ENCODE results near the gene INTS1. TPM values are rescaled to one million over a fixed set of nuclear protein-coding genes. Genes with fewer than 3 reads are reported as not detected.
A peak's percentile ranks its signal among the peaks of the same experiment; 100 is the strongest.

INTS1 gene
- total RNA-seq, 2 donors from 2014 or later = 26.9 to 42.4 TPM

DNA sequence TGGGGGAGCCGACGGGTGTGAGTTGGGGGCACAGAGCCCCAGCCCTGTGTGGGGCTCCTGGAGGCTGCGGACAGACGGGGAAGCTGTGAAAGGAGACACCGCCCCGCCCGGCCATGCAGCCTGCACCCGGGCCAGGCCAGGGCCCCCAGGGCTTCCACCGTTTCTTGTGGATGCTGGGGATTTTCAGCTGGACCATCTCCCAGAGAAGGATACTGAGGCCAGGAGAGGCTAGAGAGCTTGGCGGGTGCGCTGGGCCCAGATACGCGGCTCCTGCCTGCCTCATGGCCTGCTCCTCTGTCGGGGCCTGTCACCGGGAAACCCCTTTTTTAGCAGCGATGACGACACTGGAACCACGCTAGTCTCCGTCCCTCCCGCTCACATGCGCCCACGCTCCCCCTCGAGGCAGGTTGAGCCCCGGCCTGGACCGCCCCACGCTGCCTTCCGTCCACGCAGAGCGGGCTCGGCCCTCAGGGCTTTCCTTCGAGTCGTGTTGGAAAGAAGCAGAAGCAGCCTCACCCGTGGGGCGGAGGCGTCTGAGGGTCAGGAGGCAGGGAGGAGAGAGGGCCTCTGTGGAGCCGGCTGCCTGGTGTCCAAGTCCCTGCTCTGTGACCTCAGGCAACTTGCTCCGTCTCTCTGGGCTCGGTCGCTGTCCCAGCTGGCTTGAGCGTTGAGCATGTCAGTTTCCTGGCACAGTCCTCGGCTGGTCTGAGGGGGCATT lies 40.1 kb upstream of the INTS1 start:
- intact Hi-C loops (cut with DNase I) = no loop called here
- ATAC-seq = peak; percentile 1 to 11
- DNase-seq = no peak

DNA sequence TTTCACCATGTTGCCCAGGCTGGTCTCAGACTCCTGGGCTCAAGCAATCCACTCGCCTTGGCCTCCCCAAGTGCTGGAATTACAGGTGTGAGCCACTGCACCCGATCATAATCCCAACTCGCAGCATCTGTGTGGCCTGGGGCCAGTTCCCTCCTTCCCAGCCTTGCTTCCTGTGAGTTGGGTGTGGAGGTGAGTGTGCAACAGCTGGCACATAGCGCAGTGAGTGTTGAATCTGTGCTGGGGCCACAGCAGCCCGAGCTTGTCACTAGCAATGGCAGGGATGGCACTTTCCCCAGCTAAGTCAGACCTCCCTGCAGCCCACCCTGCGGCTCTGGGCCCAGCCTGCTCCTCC lies 39.6 kb upstream of the INTS1 start:
- no peak for ATAC-seq
- intact Hi-C loops (cut with DNase I) = no loop called here
- no peak for DNase-seq

DNA sequence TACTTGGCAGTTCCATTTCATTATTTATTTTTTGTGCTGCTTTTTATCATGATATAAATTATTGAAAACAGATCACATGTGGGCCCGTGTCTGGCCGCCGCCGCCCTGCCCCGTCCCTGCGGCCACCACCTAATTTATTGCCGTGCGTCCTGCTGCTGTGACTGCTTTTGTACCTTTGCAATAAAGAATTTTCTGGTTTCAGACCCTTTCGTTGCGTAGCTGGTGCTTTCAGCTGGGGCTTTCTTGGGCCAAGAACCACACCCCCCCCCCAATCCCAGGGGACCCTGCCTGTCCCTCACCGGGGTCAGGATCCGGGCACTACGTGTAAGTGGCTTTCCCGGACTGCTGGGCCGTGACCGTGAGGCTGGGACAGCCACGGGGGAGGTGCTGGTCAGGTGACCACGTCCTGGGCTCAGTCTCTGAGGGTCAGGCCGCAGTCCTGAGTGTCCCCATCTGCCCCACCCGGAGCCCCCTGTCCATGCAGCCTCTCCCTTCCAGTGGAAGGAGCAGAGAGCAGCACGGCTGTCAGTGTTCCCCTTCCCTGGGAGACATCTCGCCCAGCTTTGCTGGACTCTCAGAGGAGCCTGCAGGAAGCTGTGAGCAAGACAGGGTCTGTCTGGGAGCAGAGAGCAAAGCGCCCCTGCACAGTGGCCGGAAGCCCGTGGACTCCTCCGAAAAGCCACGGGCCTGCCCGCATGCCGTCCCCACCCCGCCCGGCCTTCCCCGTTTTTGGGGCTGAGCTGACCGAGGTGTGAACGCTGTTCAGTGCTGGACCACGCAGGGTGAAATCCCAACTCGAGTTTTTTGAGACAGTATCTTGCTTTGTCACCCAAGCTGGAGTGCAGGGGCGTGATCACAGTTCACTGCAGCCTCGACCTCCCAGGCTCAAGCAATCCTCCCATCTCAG lies 38.9 kb upstream of the INTS1 start:
- intact Hi-C loops (cut with DNase I) = no loop called here
- DNase-seq (no peak), ATAC-seq (no peak)

DNA sequence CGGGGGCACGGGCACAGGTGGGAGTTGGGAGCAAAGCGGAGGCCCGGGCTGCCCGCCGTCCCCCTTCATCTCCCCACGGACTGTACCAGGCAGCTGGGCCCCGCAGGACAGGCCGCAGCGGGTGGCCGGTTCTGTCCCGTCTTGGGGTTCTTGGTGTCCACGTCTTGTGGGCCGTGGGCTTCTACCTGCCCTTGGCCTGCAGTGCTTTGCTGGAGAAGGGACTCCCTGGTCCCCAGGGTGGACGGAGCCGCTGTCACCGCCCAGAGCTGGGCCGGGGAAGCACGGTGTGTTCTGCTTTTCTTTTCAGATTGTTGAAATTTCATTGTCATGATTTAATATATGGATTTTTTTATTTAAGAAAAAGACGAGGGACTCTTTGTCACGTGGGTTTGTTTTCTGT lies 38.1 kb upstream of the INTS1 start:
- intact Hi-C loops (cut with DNase I) = no loop called here
- no peak for DNase-seq
- no peak for ATAC-seq

DNA sequence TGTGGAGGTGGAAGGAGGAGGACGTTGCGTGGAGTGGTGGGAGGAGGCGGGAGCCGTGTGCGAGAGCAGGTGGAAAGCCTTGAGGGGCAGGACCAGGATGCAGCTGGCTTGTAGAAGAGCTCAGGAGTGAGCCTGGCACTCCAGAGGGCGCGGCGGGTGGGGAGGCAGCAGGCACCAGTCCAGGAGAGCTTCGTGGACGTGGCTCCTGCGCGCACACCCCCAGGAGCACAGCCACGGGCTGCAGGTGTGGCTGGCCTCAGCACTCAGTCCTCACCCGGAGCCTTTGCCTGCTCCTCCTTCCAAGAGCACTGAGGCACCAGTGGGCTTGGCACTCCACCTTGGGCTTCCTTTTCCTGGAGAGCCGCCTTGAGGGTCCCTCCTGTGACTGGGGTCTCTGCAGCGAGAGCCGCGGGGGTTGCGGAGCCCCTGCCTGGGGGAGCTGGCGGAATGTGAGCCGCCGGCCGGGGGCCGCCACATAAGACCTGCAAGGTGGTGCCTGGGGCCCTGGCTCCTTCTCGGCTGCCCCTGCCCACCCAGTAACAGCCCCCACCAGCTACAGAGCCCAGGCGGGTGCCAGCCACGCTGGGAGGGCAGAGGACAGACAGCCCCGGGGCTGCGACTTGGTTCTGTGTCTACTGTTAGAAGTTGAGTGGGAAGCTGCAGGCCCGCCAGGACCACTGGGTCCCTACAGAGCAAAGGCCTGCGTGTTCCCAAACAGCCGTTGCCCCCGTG lies 37.4 kb upstream of the INTS1 start:
- no peak for DNase-seq
- intact Hi-C loops (cut with DNase I) = no loop called here
- no peak for ATAC-seq

DNA sequence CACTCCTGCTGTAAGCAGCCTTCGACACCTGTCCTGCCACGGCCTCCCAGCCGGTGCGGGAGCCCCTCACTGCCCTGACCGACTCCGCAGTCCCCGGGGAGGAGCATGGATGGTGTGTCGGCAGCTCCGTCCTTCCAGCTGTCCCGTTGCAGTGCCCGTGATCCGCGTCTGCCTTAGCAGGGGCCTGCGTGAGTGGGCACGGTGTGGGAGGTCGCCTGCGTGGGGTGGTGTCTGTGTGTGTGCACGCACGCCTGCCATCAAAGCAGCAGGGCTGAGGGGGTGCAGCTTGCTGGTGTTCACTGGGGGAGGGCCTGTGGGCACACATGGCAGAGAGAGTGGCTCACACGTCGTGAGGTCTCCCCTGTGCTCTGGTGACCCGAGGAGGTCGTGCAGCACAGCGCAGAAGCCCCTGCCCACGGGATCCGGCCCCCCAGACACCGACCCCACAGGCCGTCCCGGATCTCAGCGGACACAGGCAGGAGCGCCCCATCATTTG lies 36.6 kb upstream of the INTS1 start:
- no peak for ATAC-seq
- no peak for DNase-seq
- intact Hi-C loops (cut with DNase I) = no loop called here

DNA sequence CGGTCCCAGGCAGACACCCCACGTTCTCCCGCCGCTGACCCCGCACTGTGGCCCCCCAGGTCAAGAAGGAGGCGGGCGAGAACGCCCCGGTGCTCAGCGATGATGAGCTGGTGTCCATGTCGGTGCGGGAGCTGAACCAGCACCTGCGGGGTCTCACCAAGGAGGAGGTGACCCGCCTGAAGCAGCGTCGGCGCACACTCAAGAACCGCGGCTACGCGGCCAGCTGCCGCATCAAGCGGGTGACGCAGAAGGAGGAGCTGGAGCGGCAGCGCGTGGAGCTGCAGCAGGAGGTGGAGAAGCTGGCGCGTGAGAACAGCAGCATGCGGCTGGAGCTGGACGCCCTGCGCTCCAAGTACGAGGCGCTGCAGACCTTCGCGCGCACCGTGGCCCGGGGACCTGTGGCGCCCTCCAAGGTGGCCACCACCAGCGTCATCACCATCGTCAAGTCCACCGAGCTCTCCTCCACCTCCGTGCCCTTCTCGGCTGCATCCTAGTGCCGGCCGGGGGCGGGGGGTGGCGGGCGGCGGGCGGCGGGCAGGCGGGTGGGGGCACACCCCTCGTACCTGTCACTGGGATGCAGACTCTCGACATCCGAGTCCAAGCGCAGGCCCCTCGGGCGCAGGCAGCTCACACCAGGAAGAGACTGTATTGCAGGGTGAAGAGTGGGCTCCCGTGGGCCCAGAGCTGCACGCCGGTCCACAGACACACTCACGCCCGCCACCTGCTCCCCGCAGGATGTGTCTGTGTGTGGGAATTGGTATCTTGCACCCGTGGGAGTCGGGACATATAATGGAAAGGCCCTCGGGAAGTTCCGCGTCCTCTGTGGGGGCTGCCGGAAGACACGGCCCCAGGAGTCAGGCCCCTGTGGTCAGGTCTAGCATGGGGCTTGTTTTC lies 35.9 kb upstream of the INTS1 start:
- DNase-seq (no peak), ATAC-seq (no peak)
- intact Hi-C loops (cut with DNase I) = no loop called here

DNA sequence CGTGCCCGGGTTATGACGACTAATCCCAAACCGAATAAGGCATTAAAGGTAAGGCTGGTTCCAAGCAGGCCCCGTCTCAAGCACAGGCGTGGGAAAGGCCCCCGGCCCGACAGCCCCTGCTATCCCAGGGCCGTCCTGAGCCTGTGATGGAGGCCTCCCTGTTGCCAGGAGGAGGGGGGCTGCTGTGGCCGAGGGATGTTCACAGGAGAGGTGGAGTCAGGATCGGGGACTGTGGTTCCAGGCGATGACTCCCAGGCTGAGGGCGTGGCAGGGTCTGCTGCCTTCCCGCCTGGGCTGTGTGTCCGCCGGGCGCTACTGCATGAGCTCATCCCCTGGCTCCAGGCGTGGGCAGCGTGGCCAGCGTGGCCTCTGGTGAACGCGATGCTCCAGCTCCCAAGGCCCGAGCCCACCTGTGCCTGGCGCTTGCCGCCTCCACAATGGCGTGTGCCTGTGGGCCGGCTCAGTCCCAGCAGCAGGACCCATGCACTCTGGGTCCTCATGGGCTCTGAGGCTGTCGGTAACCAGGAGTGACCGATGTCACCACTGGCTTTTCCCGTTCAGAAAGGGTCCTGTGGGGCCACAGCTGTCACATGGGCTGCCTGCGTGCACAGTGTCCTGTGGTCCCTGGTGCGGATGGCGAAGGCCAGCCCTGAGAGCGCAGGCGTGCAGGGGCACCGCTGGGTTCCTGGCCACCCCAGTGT lies 35.1 kb upstream of the INTS1 start:
- DNase-seq = no peak
- intact Hi-C loops (cut with DNase I) = no loop called here
- peak in 1 of 2 donors; percentile 3 for ATAC-seq

DNA sequence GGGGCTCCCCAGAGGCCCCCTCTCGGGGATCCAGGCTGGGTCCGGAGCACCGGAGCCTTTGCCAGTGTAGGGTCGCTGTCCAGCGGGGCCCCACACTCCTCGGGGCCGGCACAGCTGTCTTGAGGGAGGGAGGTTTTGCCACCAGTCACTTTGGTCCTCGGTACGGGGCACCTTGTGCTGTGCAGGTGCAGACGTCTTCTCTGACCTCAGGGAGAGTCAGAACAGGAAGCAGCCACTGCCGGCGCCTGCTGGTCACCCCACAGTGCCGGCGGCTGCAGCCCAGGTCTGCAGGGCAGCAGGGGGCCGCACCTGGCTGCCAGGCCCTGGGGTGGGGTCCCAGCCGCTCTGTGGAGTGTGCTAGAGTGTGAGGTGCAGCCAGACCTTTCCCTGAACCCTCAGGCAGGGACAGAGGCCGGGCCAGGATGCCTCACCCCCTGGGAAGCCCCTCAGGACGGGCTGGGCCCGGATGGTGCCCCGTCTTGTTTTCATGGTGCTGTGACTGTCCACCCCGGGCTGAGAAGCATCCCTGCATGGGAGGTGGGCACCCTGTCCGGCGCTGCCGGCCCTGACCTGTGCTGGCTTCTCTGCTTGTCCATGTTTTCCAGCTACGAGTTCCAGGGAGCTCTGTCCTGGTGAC lies 34.5 kb upstream of the INTS1 start:
- ATAC-seq (peak in 1 of 2 donors; percentile 0), DNase-seq (no peak)
- intact Hi-C loops (cut with DNase I) = no loop called here

DNA sequence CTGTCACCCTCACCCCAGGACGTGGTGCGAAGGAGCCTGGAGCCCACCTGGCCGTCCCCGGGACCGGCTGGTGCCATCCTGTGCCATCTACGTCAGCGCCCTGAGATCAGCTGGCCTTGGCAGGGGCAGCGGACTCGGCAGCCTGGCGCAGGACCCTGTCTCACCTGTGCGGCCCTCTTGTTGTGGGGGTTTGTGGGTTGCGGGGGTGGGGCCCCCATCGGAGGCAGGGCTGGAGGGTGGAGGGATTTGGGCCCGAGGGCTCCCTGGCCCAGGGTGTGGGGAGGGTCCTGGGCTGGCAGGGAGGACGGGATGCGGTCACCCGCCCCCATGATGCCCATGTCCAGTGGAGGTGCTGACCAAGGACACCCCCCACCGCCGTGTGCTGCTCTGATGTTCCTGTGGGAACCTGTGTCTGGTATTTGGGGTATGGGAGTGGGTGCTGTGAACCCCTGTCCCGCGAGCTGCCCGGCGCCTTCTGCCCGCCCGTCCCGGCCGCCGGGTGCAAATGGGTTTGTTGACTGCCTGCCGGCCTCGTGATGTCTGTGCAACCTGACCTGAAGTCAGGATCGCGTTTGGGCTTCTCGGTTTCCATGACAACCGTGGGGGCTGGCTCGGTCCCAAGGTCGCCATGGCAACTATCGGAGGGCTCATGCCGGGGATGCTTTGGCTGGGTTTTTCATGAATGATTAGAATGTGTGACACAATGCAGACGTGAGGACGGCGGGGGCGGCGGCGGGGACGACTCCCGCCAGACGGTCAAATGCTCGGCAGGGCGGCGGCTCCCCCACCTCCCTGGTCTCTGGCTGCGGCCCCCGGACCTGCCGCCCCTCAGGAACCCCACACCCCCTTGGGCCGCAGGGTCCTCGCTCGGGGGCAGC lies 33.6 kb upstream of the INTS1 start:
- intact Hi-C loops (cut with DNase I) = loop anchor here in 1 of 2 donors (1.0 kb wide), 1 partner anchor 24 kb away; no protein-coding TSS in a partner anchor
- DNase-seq (peak; percentile 91), ATAC-seq (peak; percentile 50 to 58)

DNA sequence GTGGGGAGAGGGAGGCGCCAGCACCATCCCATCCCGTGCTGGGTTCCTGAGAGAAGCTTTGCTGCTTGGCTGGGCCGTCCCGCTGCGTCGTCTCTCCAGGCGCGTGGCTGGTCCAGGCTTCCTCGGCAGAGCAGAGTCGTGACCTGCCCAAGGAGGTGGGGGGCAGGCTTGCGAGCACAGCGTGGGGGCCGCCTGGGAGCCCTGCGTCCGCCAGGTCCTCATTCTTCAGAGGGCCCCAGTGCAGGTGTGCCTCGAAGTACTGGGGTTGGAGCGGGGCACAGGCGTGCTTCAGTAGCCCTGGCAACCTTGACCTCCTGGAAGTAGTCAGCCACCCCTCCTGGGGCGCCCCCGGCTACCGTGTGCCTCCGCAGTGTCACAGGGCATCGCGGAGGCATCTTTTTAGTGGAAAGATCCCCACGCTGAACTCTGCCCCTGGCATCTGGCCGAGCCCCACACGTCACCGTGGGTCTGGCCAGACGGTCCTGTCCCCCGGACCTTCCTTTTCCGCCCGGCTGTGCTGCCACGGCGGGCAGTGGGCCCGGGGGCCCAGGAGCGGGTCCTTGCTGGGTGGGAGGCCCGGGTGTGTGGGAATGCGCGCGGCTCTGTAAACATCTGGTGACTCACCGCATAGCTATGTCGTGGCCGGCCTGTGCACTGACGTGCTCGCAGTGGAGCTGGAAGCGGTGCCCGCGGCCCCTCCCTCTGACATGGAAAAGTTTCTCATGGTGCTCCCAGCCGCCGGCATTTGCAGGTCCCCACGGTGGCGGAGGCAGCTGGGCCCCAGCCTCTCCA lies 32.8 kb upstream of the INTS1 start:
- ATAC-seq (peak; percentile 87 to 90), DNase-seq (peak; percentile 97)
- intact Hi-C loops (cut with DNase I) = loop anchor here in 1 of 2 donors (1.0 kb wide), 1 partner anchor 24 kb away; no protein-coding TSS in a partner anchor

DNA sequence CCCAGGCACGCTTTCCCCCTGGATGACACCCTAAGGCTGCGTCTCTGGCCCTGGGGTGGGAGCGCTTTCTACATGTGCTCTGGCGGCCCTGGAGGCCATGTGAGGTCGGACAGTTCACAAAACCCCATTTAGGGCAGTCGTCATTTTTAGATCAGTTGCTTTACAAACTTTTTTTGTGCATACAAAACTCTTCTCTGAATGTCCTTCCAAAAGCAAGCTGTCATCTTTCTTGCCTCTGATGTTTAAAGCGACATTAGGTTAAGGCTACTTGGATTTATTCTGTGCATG lies 32.2 kb upstream of the INTS1 start:
- intact Hi-C loops (cut with DNase I) = no loop called here
- DNase-seq (no peak), ATAC-seq (no peak)

DNA sequence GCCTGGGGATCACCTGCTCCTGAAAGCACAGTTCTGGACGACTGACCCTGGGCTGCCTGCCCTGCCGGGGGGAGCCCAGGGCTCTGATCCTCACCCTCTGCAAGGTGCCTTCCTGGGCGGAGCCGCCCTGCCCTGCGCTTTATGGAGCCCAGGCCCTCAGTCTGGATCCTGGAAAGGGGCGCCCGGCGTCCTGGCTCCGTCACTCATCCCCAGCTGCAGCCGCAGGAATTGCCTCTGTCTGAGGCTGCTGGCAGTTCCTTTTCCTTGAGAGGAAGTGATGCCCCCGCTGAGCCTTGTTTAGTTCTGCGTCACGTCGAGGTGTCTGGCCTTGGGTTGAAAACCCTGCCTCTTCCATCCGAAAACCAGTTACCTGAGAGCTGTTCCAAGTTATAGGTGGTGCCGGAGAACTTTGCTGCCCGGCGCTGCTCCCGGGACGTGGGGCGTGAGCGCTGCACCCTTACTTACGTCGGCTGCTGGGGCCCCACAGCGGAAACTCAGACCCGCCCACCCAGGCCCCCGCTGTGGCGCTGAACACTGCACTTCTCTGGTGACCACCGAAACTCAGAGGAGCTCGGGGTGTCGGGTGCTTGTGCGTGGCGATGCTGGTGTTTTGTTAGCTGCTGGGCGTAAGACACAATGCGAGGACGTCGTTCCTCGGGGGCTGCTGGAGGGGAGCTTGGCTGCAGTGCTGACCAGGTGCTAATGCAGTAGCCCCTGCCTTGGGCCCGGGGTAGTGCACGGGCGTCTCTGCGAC lies 31.7 kb upstream of the INTS1 start:
- no peak for DNase-seq
- no peak for ATAC-seq
- intact Hi-C loops (cut with DNase I) = no loop called here

DNA sequence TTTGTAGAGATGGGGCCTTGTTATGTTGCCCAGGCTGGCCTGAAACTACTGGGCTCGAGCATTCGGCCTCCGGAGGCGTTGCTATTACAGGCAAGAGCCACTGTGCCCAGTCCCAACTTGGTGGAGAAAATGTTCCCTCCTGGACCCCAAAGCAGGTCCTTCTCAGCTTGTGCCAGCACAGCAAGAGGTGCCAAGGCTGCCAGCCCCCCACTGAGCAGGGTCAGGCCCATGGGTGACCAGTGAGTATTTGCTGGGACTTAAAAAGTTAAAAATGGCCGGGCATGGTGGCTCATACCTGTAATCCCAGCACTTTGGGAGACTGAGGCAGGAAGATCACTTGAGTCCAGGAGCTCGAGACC lies 30.9 kb upstream of the INTS1 start:
- ATAC-seq = no peak
- intact Hi-C loops (cut with DNase I) = no loop called here
- DNase-seq = no peak

DNA sequence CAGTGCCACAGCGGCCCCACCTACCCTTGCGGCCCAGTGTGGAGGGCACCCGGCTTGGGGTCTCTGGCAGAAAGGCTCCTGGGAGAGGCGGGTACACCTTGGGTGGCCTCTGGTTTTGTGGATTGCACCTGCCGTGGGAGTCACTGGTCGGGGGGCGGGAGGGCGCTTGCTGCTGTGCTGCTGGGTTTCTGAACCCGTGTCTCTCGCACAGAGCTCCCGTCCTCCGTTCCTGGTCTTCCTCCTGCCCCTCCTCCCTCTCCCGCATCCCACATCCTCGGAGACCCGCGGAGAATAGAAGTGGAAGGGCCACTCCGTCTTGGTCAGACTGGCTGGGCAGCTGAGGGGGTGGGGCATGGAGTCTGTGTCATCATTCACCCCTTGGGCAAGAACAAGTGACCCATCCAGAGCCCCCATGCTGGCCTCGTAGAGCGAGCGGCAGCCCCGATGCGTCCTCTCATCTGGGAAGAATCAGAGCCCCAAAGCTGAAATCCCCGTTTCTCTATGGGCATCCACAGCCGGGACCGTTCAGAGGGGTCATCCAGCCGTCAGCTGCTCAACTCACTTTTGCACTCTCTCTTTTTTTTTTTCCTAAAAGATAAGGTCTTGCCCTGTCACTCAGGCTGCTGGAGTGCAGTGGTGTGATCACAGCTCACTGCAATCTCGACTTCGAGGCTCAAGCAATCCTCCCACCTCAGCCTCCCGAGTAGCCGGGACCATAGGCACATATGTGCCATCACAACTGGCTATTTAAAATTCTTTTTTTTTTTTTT lies 30.3 kb upstream of the INTS1 start:
- no peak for ATAC-seq
- no peak for DNase-seq
- intact Hi-C loops (cut with DNase I) = no loop called here
